Transverse colon (tissue), 4 donors: ENCODE data around the gene P3H4. TPM values are rescaled to one million over a fixed set of nuclear protein-coding genes. Genes with fewer than 3 reads are reported as not detected.
"Not testable (repeated sequence)": the region's sequence is repeated elsewhere in the genome, so short reads cannot be mapped to it uniquely, and the experiment has no call there.

Experiments
- DNase-seq: peaks from one replicate; pipeline ENCODE4 v3.0.0-alpha.2; 2019
- H3K27ac ChIP-seq, 4 donors: fragments of 200-600 bp; sonication (generic); 2 replicates each; pipeline ENCODE4 v1.5.1; 2016 to 2018; ENCODE audit warnings: inconsistent platforms in 4 of 4
- H3K27me3 ChIP-seq: fragments of 200-600 bp; sonication (generic); 2 replicates; pipeline ENCODE4 v1.5.1; 2017; ENCODE audit warnings: inconsistent platforms
- H3K36me3 ChIP-seq, 4 donors: fragments of 200-600 bp; sonication (generic); 2 replicates each; pipeline ENCODE4 v1.5.1; 2017 to 2019; ENCODE audit warnings: inconsistent platforms in 4 of 4
- H3K4me1 ChIP-seq, 4 donors: fragments of 200-600 bp; sonication (generic); 2 replicates each; pipeline ENCODE4 v1.5.1; 2017 to 2020; ENCODE audit warnings: inconsistent platforms in 4 of 4
- H3K4me3 ChIP-seq, 4 donors: fragments of 200-600 bp; sonication (generic); 1 replicate in 1 of 4; 2 replicates in 3 of 4; pipeline versions ENCODE4 v1.5.1 to v1.6.1; 2017 to 2019; ENCODE audit warnings: inconsistent platforms in 4 of 4
- H3K9me3 ChIP-seq, 2 donors: fragments of 200-600 bp; sonication (generic); 2 replicates each; pipeline ENCODE4 v1.5.1; 2017 to 2019; ENCODE audit warnings: inconsistent platforms in 2 of 2
- EP300 ChIP-seq: sonication (generic); formaldehyde crosslinking; IDR thresholded peaks from one replicate; pipeline ENCODE4 v1.6.1; 2017; ENCODE audit warnings: antibody characterized with exemption, low read depth
- POLR2A ChIP-seq: fragments of 450-650 bp; IDR thresholded peaks from one replicate; pipeline ENCODE4 v1.6.1; 2016; ENCODE audit warnings: antibody characterized with exemption, mild to moderate bottlenecking, moderate library complexity
- POLR2AphosphoS5 ChIP-seq, 3 donors: sonication (generic); formaldehyde crosslinking; IDR thresholded peaks; one replicate each; pipeline ENCODE4 v1.6.1; 2016; ENCODE audit warnings: antibody characterized with exemption in 3 of 3
- WGBS, 2 donors: methylation state at CpG; one replicate each; pipeline ENCODE4 v1.1.5; 2018; ENCODE audit warnings: low coverage in 1 of 2; 5-methylcytosine and 5-hydroxymethylcytosine counted together
- in situ Hi-C, 4 donors: fragments of 200-750 bp; cut with MboI; loops; one replicate each; pipeline versions ENCODE4 v1.15.0 to v1.15.1; 2017; ENCODE audit warnings: low sequenced_read_pairs in 3 of 4, low pct_ligation_motif_present in 1 of 4, low pct_unique_long_range_greater_than_20kb in 1 of 4
- intact Hi-C: fragments of 100-400 bp; cut with DNase I; formaldehyde crosslinking; loops from one replicate; pipeline ENCODE4 v1.15.1; 2023; ENCODE audit warnings: low total_unique reads
- total RNA-seq, 4 donors: library from RNA; depleted of rRNA; stranded (reverse); fragments of >200 nt; gene quantifications; one replicate each; pipeline ENCODE4 v1.1.0, GENCODE V29; 2016
- TF ChIP-seq, protein P1 (sequence below), 5 experiments: fragments of 200-600 bp in 3 of 5; fragments of 450-650 bp in 2 of 5; sonication (generic) in 3 of 5; IDR thresholded peaks; 1 replicate in 2 of 5; 2 replicates in 3 of 5; pipeline ENCODE4 v1.5.1; 2016 to 2017; ENCODE audit warnings: antibody characterized with exemption in 5 of 5, inconsistent platforms in 3 of 5, mild to moderate bottlenecking in 2 of 5, moderate library complexity in 1 of 5

P3H4 gene
- total RNA-seq, 4 donors from 2014 or later: 18.7 to 39.6 (median 22.5) TPM

DNA sequence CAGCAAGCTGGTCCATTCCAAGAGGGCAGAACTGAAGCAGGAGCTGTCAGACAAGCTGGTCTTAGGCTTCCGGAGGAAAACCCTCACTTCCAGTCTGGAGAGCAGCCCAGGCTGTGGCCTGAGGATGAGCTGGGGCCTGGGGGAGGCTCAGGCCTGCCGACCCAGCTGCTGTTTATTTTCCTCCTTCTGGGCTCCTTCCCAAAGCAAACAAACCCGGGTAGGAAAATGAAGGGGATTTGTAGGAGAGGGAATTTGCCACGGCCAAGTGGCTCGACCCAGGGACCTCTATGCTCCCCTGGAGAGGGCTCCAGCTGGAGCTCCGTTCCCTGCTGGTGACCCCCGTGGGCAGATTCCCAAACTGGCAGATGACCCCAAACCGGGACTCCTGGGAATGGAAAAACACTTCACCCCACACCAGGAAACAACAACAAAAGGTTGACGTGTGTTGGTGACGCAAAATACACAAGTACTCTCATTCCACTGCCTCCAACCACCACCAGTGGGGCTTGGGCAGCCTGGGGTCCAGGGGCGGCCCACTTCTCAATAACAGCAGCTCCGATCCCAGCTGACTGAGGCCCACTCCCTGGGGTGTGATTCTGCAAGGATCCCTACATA, 34.1 kb downstream of the P3H4 start:
- Histone ChIP-seq H3K27me3 (no peaks in the 10 kb centered on the region), H3K36me3 (no peaks in the 10 kb centered on the region), H3K4me3 (peak overlapping the region in 1 of 4 donors; percentile 3), H3K9me3 (no peaks in the 10 kb centered on the region), H3K27ac (peak overlapping the region; percentile 91 to 96 (median 92)), H3K4me1 (peaks cover 60 to 85% (median 77%) of the 10 kb centered on the region in 4 donors)
- in situ Hi-C loops: no loop called here
- TF ChIP-seq, protein P1, sequence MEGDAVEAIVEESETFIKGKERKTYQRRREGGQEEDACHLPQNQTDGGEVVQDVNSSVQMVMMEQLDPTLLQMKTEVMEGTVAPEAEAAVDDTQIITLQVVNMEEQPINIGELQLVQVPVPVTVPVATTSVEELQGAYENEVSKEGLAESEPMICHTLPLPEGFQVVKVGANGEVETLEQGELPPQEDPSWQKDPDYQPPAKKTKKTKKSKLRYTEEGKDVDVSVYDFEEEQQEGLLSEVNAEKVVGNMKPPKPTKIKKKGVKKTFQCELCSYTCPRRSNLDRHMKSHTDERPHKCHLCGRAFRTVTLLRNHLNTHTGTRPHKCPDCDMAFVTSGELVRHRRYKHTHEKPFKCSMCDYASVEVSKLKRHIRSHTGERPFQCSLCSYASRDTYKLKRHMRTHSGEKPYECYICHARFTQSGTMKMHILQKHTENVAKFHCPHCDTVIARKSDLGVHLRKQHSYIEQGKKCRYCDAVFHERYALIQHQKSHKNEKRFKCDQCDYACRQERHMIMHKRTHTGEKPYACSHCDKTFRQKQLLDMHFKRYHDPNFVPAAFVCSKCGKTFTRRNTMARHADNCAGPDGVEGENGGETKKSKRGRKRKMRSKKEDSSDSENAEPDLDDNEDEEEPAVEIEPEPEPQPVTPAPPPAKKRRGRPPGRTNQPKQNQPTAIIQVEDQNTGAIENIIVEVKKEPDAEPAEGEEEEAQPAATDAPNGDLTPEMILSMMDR (IDR thresholded peaks at IDR 0.05): peak in 2 of 5 experiments; percentile 28 to 29
- peak in 2 of 3 donors; percentile 37 to 54 for TF ChIP-seq POLR2AphosphoS5 (IDR thresholded peaks at IDR 0.05)
- TF ChIP-seq EP300: no peak
- no peak for TF ChIP-seq POLR2A
- intact Hi-C loops: no loop called here
- peak; percentile 67 for DNase-seq
- 17% methylated on average over 12 of the region's 12 CpGs; no CpG with 5 or more reads in 1 of the 2 donors for WGBS, 2 donors

DNA sequence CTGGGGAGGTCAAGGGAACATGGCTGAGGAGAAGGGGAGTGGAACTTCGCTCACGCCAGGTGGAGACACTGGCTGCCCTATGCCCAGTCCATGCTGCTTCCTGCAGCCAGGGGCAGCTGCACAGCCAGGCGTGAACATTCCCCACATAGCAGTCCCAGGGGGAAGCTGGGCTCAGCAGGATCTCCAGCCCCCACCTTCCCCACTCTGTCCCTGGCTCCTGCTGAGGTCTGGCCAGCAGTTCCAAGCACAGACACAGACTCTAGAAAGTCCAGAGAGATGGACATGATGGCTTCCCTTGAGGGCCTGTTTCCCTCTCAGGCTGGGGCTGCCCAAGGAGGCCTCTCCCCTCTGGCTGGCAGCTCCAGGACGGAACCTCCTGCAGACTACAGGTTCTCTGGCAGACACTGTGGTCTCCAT, 34.6 kb downstream of the P3H4 start:
- Histone ChIP-seq H3K27me3 (no peaks in the 10 kb centered on the region), H3K4me1 (peaks cover 65 to 85% (median 77%) of the 10 kb centered on the region in 4 donors), H3K36me3 (no peaks in the 10 kb centered on the region), H3K9me3 (no peaks in the 10 kb centered on the region), H3K27ac (peak overlapping the region; percentile 91 to 96 (median 92)), H3K4me3 (no peak overlapping the region)
- in situ Hi-C loops (no loop called here), intact Hi-C loops (no loop called here)
- DNase-seq: peak; percentile 41
- TF ChIP-seq POLR2A: no peak
- TF ChIP-seq, protein P1 (IDR thresholded peaks at IDR 0.05): peak in 4 of 5 experiments; percentile 13 to 49 (median 24)
- TF ChIP-seq POLR2AphosphoS5 (IDR thresholded peaks at IDR 0.05): no peak
- no peak for TF ChIP-seq EP300
- WGBS, 2 donors: 37% methylated on average over 4 of the region's 4 CpGs; no CpG with 5 or more reads in 1 of the 2 donors

GRCh38 chr17:41776262-41776900, 35.4 kb downstream of the P3H4 start:
- DNase-seq, in situ Hi-C loops, H3K27me3 ChIP-seq, H3K4me3 ChIP-seq, H3K9me3 ChIP-seq, intact Hi-C loops, H3K36me3 ChIP-seq: not testable (repeated sequence)
- WGBS, 2 donors: 73 to 77% methylated on average over 3 to 14 of the region's 14 CpGs
- H3K4me1 ChIP-seq: peaks cover 65 to 88% (median 80%) of the 10 kb centered on the region in 4 donors
- H3K27ac ChIP-seq: peak overlapping the region; percentile 91 to 96 (median 92)

GRCh38 chr17:41775394-41776226, 36.1 kb downstream of the P3H4 start:
- DNase-seq: peak; percentile 81
- 31% methylated on average over 11 of the region's 12 CpGs; no CpG with 5 or more reads in 1 of the 2 donors for WGBS, 2 donors
- Histone ChIP-seq H3K4me1 (peaks cover 65 to 89% (median 80%) of the 10 kb centered on the region in 4 donors), H3K27me3 (no peaks in the 10 kb centered on the region), H3K4me3 (no peak overlapping the region), H3K36me3 (peaks cover 0 to 10% (median 4%) of the 10 kb centered on the region in 4 donors), H3K9me3 (no peaks in the 10 kb centered on the region), H3K27ac (peak overlapping the region; percentile 91 to 96 (median 92))
- in situ Hi-C loops (no loop called here), intact Hi-C loops (no loop called here)
- TF ChIP-seq POLR2AphosphoS5 (IDR thresholded peaks at IDR 0.05) (peak; percentile 62 to 83 (median 67)), POLR2A (peak; percentile 60), EP300 (no peak)
- TF ChIP-seq, protein P1 (IDR thresholded peaks at IDR 0.05): no peak
